ENCODE data around the gene CUZD1.
A peak's percentile ranks its signal among the peaks of the same experiment; 100 is the strongest.
"Not testable (repeated sequence)": the region's sequence is repeated elsewhere in the genome, so short reads cannot be mapped to it uniquely, and the experiment has no call there.

Gene CUZD1

GRCh38 chr10:122845783-122846332, at the start of gene CUZD1:
Gene CUZD1 (minus strand): TSS chr10:122845857. CDS start chr10:122845843, 14 bp downstream.
- no peak for DNase-seq (ENCODE audit: low read depth)

GRCh38 chr10:122894261-122894944, 48.7 kb upstream of the CUZD1 start:
- DNase-seq (ENCODE audit: low read depth) = no peak

- no peak for DNase-seq (ENCODE audit: low read depth)
These were observed 38.5 kb upstream of the CUZD1 start for GRCh38 chr10:122884166-122884565.

GRCh38 chr10:122882766-122883165, 37.1 kb upstream of the CUZD1 start:
- DNase-seq (ENCODE audit: low read depth) = no peak

GRCh38 chr10:122879339-122880273, 33.9 kb upstream of the CUZD1 start, which contains the start of gene FAM24B:
Gene FAM24B (minus strand): TSS chr10:122879581. CDS start chr10:122850515, 29,066 bp downstream.
- DNase-seq (ENCODE audit: low read depth) = peak; percentile 89

GRCh38 chr10:122878799-122879338, 33.2 kb upstream of the CUZD1 start:
- peak; percentile 2 for DNase-seq (ENCODE audit: low read depth)

GRCh38 chr10:122877264-122877663, 31.6 kb upstream of the CUZD1 start:
- peak; percentile 3 for DNase-seq (ENCODE audit: low read depth)

- DNase-seq (ENCODE audit: low read depth) = no peak
These were observed 30.8 kb upstream of the CUZD1 start for GRCh38 chr10:122876467-122876855.

- DNase-seq (ENCODE audit: low read depth) = no peak
These were observed 30.3 kb upstream of the CUZD1 start for GRCh38 chr10:122875843-122876466.

- not testable (repeated sequence) for DNase-seq (ENCODE audit: low read depth)
These were observed 26.3 kb upstream of the CUZD1 start for GRCh38 chr10:122871947-122872346.

GRCh38 chr10:122868768-122869167, 23.1 kb upstream of the CUZD1 start:
- DNase-seq (ENCODE audit: low read depth) = not testable (repeated sequence)

GRCh38 chr10:122866757-122867482, 21.3 kb upstream of the CUZD1 start:
- not testable (repeated sequence) for DNase-seq (ENCODE audit: low read depth)

- no peak for DNase-seq (ENCODE audit: low read depth)
These were observed 19.2 kb upstream of the CUZD1 start for GRCh38 chr10:122864901-122865300.

- DNase-seq (ENCODE audit: low read depth) = no peak
These were observed 18.5 kb upstream of the CUZD1 start for GRCh38 chr10:122864194-122864592.

GRCh38 chr10:122863216-122864193, 17.8 kb upstream of the CUZD1 start:
- no peak for DNase-seq (ENCODE audit: low read depth)

GRCh38 chr10:122861711-122862161, 16.1 kb upstream of the CUZD1 start:
- DNase-seq (ENCODE audit: low read depth) = no peak

- DNase-seq (ENCODE audit: low read depth) = no peak
These were observed 13.9 kb upstream of the CUZD1 start for GRCh38 chr10:122859527-122859926.

GRCh38 chr10:122858042-122858441, 12.4 kb upstream of the CUZD1 start:
- DNase-seq (ENCODE audit: low read depth) = not testable (repeated sequence)

GRCh38 chr10:122856902-122857301, 11.2 kb upstream of the CUZD1 start:
- no peak for DNase-seq (ENCODE audit: low read depth)

- no peak for DNase-seq (ENCODE audit: low read depth)
These were observed 10.1 kb upstream of the CUZD1 start for GRCh38 chr10:122855745-122856144.
